Measurements from ENCODE around the gene ATXN1. TPM values are rescaled to one million over a fixed set of nuclear protein-coding genes. Genes with fewer than 3 reads are reported as not detected.

ATXN1 gene
- total RNA-seq, 4 donors from 2014 or later, result 42.4 to 74.9 (median 52.1) TPM

GRCh38 chr6:16551466-16551865, 209.8 kb downstream of the ATXN1 start:
- Histone ChIP-seq H3K27me3 (no peaks in the 10 kb centered on the region), H3K4me3 (no peak overlapping the region), H3K4me1 (peaks cover 0 to 5% (median 2%) of the 10 kb centered on the region in 4 donors), H3K36me3 (no peaks in the 10 kb centered on the region), H3K27ac (replicated peaks in 1 of 4) (no peak overlapping the region), H3K9me3 (no peaks in the 10 kb centered on the region)
- WGBS, result 90% methylated on average over 6 of the region's 6 CpGs
- no peak for TF ChIP-seq POLR2A (IDR thresholded peaks at IDR 0.05; ENCODE audit: low read depth)
- TF ChIP-seq CTCF (IDR thresholded peaks at IDR 0.05), result no peak
- no peak for TF ChIP-seq POLR2AphosphoS5 (IDR thresholded peaks at IDR 0.05)
- TF ChIP-seq EP300 (IDR thresholded peaks at IDR 0.05), result no peak
- intact Hi-C loops (cut with DNase I), result no loop called here
- no peak for DNase-seq (ENCODE audit: extremely low spot score)

GRCh38 chr6:16548121-16548520, 213.1 kb downstream of the ATXN1 start:
- 88% methylated on average over 2 of the region's 2 CpGs for WGBS
- H3K9me3 ChIP-seq, result no peaks in the 10 kb centered on the region
- intact Hi-C loops (cut with DNase I), result no loop called here
- H3K27me3 ChIP-seq, result no peaks in the 10 kb centered on the region
- no peaks in the 10 kb centered on the region for H3K36me3 ChIP-seq
- no peak overlapping the region for H3K27ac ChIP-seq (replicated peaks in 1 of 4)
- no peak overlapping the region for H3K4me3 ChIP-seq
- peaks cover 12 to 22% (median 15%) of the 10 kb centered on the region in 4 donors for H3K4me1 ChIP-seq
- no peak for DNase-seq (ENCODE audit: extremely low spot score)
- TF ChIP-seq CTCF (IDR thresholded peaks at IDR 0.05), result no peak
- TF ChIP-seq EP300 (IDR thresholded peaks at IDR 0.05), result no peak
- no peak for TF ChIP-seq POLR2AphosphoS5 (IDR thresholded peaks at IDR 0.05)
- no peak for TF ChIP-seq POLR2A (IDR thresholded peaks at IDR 0.05; ENCODE audit: low read depth)

- WGBS, result 83% methylated on average over 4 of the region's 4 CpGs
- no peaks in the 10 kb centered on the region for H3K36me3 ChIP-seq
- H3K4me3 ChIP-seq, result no peak overlapping the region
- TF ChIP-seq EP300 (IDR thresholded peaks at IDR 0.05) (no peak), POLR2A (IDR thresholded peaks at IDR 0.05; ENCODE audit: low read depth) (no peak), CTCF (IDR thresholded peaks at IDR 0.05) (no peak), POLR2AphosphoS5 (IDR thresholded peaks at IDR 0.05) (no peak)
- H3K27me3 ChIP-seq, result no peaks in the 10 kb centered on the region
- peaks cover 12 to 27% (median 15%) of the 10 kb centered on the region in 4 donors for H3K4me1 ChIP-seq
- DNase-seq (ENCODE audit: extremely low spot score), result no peak
- intact Hi-C loops (cut with DNase I), result no loop called here
- H3K27ac ChIP-seq (replicated peaks in 1 of 4), result no peak overlapping the region
- no peaks in the 10 kb centered on the region for H3K9me3 ChIP-seq
Observed at GRCh38 chr6:16547587-16547986, 213.7 kb downstream of the ATXN1 start.

- Histone ChIP-seq H3K4me1 (peaks cover 12 to 33% (median 15%) of the 10 kb centered on the region in 4 donors), H3K4me3 (no peak overlapping the region), H3K27ac (replicated peaks in 1 of 4) (no peak overlapping the region), H3K36me3 (no peaks in the 10 kb centered on the region), H3K9me3 (no peaks in the 10 kb centered on the region), H3K27me3 (no peaks in the 10 kb centered on the region)
- no peak for TF ChIP-seq EP300 (IDR thresholded peaks at IDR 0.05)
- TF ChIP-seq CTCF (IDR thresholded peaks at IDR 0.05), result no peak
- no peak for TF ChIP-seq POLR2AphosphoS5 (IDR thresholded peaks at IDR 0.05)
- no peak for TF ChIP-seq POLR2A (IDR thresholded peaks at IDR 0.05; ENCODE audit: low read depth)
- intact Hi-C loops (cut with DNase I), result no loop called here
- 91% methylated on average over 3 of the region's 3 CpGs for WGBS
- no peak for DNase-seq (ENCODE audit: extremely low spot score)
Observed at GRCh38 chr6:16546861-16547260, 214.4 kb downstream of the ATXN1 start.

- no peaks in the 10 kb centered on the region for H3K36me3 ChIP-seq
- DNase-seq (ENCODE audit: extremely low spot score), result no peak
- no peak overlapping the region for H3K4me3 ChIP-seq
- H3K4me1 ChIP-seq, result peaks cover 12 to 36% (median 15%) of the 10 kb centered on the region in 4 donors
- intact Hi-C loops (cut with DNase I), result no loop called here
- H3K9me3 ChIP-seq, result no peaks in the 10 kb centered on the region
- H3K27ac ChIP-seq (replicated peaks in 1 of 4), result no peak overlapping the region
- TF ChIP-seq EP300 (IDR thresholded peaks at IDR 0.05) (no peak), POLR2A (IDR thresholded peaks at IDR 0.05; ENCODE audit: low read depth) (no peak), POLR2AphosphoS5 (IDR thresholded peaks at IDR 0.05) (no peak), CTCF (IDR thresholded peaks at IDR 0.05) (no peak)
- WGBS, result 98% methylated on average over 2 of the region's 2 CpGs
- H3K27me3 ChIP-seq, result no peaks in the 10 kb centered on the region
Observed at GRCh38 chr6:16545382-16545781, 215.9 kb downstream of the ATXN1 start.
